HG02642 (cell line): ENCODE results near the gene PTAR1.

Experiments
- ATAC-seq: cut with Tn5 transposase; IDR thresholded peaks from one replicate; pipeline ENCODE4 v1.9.1; 2021; ENCODE audit warnings: mild to moderate bottlenecking; ENCODE audit not compliant: unreplicated experiment, poor library complexity

The PTAR1 gene

DNA sequence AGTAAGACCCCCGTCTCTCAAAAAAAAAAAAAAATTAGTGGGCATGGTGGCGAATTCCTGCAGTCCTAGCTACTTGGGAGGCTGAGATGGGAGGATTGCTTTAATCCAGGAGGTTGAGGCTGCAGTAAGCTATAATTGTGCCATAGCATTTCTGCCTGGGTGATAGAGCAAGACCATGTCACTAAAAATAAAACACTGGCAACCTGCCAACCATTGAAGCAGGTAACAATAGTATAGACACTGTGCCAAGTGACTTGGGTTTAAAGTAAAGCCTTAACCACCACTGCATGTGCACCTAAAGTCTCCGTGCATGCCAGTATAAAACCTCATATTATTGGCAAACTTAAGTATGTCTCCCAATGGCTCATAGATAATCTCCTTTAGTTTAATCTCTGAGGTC is 84.2 kb downstream of the PTAR1 start:
- no peak for ATAC-seq

DNA sequence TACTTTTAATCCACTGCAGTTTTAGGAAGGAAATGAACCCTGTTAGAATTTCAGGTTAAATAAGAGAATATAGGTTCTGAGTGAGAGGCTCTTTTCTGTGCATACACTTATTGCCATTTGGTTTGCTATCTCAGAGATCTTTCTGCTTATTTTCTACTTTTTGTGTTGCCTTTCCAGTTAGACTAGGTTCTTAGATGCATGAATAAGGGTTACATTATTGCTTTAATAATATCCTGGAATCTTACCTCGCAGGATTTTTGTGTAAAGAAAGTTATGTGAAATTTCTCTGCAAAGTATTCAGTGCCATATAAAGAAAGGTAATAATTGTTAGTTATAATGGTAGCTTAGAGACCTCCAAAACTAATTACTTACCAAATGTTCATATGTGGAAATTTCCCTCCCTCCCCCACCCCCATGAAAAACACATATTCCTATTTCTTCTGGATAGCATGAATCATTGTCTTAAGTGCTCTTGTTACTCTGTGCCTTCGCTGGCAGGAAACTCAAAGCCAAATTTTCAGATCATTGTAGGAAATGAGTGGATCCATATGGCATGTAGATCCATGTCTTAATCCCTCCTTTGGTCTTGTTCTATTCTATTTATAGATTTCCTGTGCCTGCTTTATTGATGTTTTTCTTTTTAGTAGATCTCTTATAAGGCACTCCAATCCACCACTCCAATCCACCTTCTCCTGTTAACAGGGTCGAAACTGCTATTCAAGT is 84.9 kb downstream of the PTAR1 start:
- ATAC-seq: no peak

DNA sequence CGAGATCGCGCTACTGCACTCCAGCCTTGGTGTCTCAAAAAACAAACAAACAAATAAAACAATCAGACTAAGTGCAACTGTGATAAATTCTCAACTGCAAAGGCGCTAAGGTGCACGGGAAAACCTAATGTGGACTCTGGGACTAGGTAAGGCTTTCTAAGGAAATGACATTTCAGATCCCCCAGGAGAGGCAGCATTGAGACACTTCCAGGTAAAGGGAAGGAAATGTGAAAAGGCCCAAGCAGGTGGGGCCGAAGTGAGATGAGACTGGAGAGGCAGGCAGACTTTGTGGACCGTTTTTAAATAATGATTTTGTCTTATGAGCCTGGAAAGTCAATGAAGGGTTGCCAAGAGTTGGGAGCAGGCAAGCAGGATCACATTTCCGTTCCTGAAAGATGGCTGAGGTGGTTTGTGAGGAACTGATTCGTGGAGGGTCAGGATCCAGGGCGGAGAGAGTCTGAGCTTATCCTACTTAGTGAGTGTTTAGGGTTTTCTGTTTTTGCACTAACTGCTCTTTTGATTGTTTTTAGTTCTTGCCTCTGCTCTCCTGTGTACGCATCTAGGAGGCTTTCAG is 85.6 kb downstream of the PTAR1 start:
- no peak for ATAC-seq

DNA sequence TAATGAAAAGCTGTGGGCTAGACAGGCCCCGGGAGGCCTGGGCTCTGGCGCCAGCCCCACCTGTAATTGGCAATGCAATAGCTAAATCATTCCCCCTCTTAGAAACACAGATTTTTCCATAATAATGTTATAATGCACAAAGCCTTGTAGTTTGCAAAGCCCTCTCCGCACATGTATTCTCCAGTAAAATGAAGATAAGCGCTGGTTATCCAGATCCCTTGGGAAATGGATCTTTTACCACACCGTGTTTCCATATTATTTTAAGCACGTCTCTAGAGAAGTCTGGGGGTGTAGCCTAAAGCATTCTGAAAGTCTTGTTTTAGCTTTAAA is 86.5 kb downstream of the PTAR1 start:
- no peak for ATAC-seq

DNA sequence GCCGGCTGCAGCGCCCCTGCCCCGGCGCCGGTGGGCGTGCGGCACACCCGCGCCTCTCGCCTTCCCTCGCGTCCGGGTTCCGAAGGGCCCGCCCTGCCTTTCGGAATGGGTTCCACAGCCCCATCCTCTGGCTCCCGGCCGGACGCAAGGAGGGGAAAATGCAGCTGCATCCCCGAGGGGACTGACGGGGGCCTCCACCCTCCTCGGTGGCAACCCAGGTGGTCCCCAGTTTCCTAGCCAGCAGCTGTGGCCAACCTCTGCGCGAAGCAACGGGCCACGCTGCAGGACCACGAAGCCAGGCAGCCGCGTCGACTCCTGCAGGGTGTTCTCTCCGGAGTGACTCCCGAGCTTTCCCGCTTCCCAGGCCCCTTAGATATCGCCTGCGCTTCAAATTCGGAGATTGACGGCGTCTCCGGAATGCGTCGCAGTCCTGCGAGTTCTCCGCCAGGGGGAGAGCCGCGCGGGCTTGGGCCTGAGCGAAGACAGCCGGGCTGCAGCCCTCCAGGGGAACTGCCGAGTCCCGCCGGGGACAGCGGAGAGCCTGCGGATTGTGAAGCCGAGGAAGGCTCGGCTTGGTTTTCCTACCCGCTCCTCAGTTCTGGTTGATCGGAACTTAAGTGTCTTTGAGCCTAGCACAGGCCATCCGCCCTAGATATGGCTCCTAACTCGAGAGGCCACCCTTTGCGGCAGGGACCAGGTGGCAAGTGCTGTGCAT is 87.1 kb downstream of the PTAR1 start:
- peak; percentile 94 for ATAC-seq

DNA sequence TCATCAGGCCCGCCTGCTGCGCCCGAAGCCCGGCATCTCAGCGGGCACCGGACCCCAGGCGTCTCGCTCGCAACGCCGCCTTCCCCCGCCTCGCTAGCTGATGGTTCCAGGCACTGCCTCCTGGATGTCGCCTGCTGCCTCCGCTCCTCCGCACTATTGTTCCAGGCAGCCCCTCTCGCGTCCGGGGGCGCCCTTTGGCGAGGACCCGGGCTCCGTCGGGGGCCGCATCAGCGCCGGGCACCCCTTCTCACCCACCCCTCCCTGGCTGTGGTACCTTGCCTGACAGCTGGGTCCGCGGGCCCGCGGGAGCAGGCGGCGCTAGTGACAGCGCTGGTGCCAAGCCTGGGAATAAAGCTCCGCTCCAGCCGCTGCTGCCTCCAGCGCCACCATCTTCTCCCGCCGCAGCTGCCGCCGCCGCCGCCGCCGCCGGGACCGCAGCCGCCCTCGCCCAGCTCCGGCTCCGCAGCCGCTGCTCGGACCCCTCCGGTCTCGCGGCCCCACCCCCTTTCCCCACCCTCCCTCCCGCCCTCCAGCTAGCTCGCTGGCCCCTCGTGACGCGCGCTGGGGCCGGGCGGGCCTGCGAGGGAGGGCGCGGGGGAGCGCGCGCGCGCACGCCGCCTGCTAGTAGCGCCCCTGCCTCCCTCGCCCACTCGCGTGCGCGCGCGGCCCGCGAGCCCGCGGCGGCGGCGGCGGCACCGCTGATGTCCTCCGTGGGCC is 87.8 kb downstream of the PTAR1 start, which contains the start of gene APBA1:
APBA1 (minus strand) TSS at position 493 of the 717 bp plus-strand sequence.
- peak; percentile 52 for ATAC-seq

DNA sequence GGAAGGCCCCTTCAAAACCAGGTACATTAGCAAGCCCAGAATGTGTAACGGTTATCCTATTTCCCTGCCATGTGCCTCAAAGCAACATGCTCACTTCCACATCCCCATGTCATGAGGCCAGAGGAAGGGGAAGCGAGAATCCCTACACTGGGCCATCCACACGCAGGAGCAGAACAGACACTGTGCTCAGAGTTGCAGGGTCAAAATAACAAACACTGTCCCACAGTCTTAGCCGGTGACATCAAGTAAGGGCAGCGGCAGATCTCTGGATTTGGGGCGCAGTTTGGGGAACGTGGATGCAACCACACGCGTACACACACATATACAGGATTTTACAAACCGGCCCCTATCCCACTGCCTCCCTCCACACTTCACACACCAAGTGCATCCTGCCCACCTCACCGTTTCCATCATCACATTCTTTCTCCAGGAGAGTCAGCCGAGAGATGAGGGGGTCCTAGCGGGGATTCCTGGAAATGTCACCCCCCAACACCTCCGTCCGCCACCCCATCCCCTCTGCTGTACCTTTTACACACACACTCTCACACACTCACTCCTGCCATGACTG is 88.4 kb downstream of the PTAR1 start:
- no peak for ATAC-seq

DNA sequence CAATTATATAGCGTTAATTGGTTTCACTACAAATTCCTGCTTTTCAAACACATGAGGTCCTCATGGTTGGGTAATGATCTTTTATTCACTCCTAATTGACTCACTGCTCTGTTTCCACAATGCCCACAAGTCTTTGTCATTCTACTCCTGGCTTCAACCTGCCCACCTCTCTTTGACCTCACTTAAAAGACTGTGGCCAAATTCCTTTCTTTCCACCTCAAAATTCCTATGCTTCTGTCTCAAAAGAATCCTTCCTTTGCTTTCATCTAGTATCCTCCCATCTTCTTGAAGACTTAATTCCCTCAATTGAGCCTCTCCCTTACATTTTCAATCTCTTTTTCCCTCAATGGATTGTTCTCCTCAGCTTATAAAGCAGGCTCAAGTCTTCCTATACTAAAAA is 92.5 kb downstream of the PTAR1 start:
- no peak for ATAC-seq

DNA sequence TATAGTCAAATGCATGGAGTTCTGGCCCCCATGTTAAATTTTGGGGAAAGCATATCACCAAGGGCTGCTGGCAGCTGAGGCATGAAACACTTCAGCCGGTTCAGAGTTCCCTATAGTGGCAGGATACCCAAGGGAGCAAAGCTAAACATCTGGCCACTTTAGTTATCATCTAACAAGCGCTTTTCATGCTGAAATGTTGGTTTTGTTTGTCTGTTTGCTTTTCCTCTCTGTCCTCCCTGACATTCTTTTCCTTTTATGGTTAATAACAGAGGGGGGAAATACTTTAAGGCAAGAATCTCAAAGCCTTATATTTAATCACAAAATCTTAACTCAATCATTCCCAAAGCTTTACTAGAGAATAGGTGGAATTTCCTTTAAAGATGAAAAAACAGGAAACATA is 99.5 kb downstream of the PTAR1 start:
- ATAC-seq: no peak
